Measurements from ENCODE around the gene RANBP9. TPM values are rescaled to one million over a fixed set of nuclear protein-coding genes. Genes with fewer than 3 reads are reported as not detected.

Gene RANBP9
- total RNA-seq, 1 donor from 2014 or later = 39.1 TPM

- Histone ChIP-seq H3K27me3 (ENCODE audit: control insufficient read depth in 3 of 3, insufficient read depth in 3 of 3, low read length in 3 of 3) (no peaks in the 10 kb centered on the region), H3K4me1 (ENCODE audit: control insufficient read depth in 3 of 3, insufficient read depth in 3 of 3, low read length in 3 of 3) (peaks cover 0 to 2% (median 0%) of the 10 kb centered on the region in 3 donors), H3K27ac (ENCODE audit: low read depth, low read length) (no peak overlapping the region), H3K9ac (ENCODE audit: low read depth in 1 of 3, low read length in 3 of 3) (no peak overlapping the region), H3K9me3 (ENCODE audit: control insufficient read depth in 3 of 3, low read length in 3 of 3) (no peaks in the 10 kb centered on the region), H3K36me3 (ENCODE audit: control insufficient read depth in 3 of 3, insufficient read depth in 3 of 3, low read length in 3 of 3) (peaks cover 52 to 59% (median 59%) of the 10 kb centered on the region in 3 donors), H3K4me3 (ENCODE audit: low read length in 3 of 3) (no peak overlapping the region)
Measured at GRCh38 chr6:13591205-13591921, 120.3 kb downstream of the RANBP9 start.

GRCh38 chr6:13590574-13591153 is 121.0 kb downstream of the RANBP9 start:
- Histone ChIP-seq H3K9me3 (ENCODE audit: control insufficient read depth in 3 of 3, low read length in 3 of 3) (no peaks in the 10 kb centered on the region), H3K4me3 (ENCODE audit: low read length in 3 of 3) (no peak overlapping the region), H3K4me1 (ENCODE audit: control insufficient read depth in 3 of 3, insufficient read depth in 3 of 3, low read length in 3 of 3) (peaks cover 0 to 2% (median 0%) of the 10 kb centered on the region in 3 donors), H3K27me3 (ENCODE audit: control insufficient read depth in 3 of 3, insufficient read depth in 3 of 3, low read length in 3 of 3) (no peaks in the 10 kb centered on the region), H3K9ac (ENCODE audit: low read depth in 1 of 3, low read length in 3 of 3) (no peak overlapping the region), H3K36me3 (ENCODE audit: control insufficient read depth in 3 of 3, insufficient read depth in 3 of 3, low read length in 3 of 3) (peaks cover 49 to 56% (median 55%) of the 10 kb centered on the region in 3 donors), H3K27ac (ENCODE audit: low read depth, low read length) (no peak overlapping the region)

- Histone ChIP-seq H3K9me3 (ENCODE audit: control insufficient read depth in 3 of 3, low read length in 3 of 3) (no peaks in the 10 kb centered on the region), H3K36me3 (ENCODE audit: control insufficient read depth in 3 of 3, insufficient read depth in 3 of 3, low read length in 3 of 3) (peaks cover 41 to 52% (median 48%) of the 10 kb centered on the region in 3 donors), H3K27ac (ENCODE audit: low read depth, low read length) (no peak overlapping the region), H3K9ac (ENCODE audit: low read depth in 1 of 3, low read length in 3 of 3) (no peak overlapping the region), H3K4me3 (ENCODE audit: low read length in 3 of 3) (no peak overlapping the region), H3K27me3 (ENCODE audit: control insufficient read depth in 3 of 3, insufficient read depth in 3 of 3, low read length in 3 of 3) (no peaks in the 10 kb centered on the region), H3K4me1 (ENCODE audit: control insufficient read depth in 3 of 3, insufficient read depth in 3 of 3, low read length in 3 of 3) (peaks cover 0 to 2% (median 0%) of the 10 kb centered on the region in 3 donors)
Measured at GRCh38 chr6:13589801-13590200, 121.8 kb downstream of the RANBP9 start.

GRCh38 chr6:13586603-13587542 is 124.8 kb downstream of the RANBP9 start:
- H3K36me3 ChIP-seq (ENCODE audit: control insufficient read depth in 3 of 3, insufficient read depth in 3 of 3, low read length in 3 of 3) = peaks cover 31 to 41% (median 37%) of the 10 kb centered on the region in 3 donors
- H3K4me1 ChIP-seq (ENCODE audit: control insufficient read depth in 3 of 3, insufficient read depth in 3 of 3, low read length in 3 of 3) = peaks cover 0 to 2% (median 0%) of the 10 kb centered on the region in 3 donors

GRCh38 chr6:13581700-13582229 is 129.9 kb downstream of the RANBP9 start:
- no peak overlapping the region for H3K9ac ChIP-seq (ENCODE audit: low read depth in 1 of 3, low read length in 3 of 3)
- H3K4me3 ChIP-seq (ENCODE audit: low read length in 3 of 3) = no peak overlapping the region
- no peak overlapping the region for H3K27ac ChIP-seq (ENCODE audit: low read depth, low read length)
- no peaks in the 10 kb centered on the region for H3K9me3 ChIP-seq (ENCODE audit: control insufficient read depth in 3 of 3, low read length in 3 of 3)
- peaks cover 0 to 2% (median 0%) of the 10 kb centered on the region in 3 donors for H3K4me1 ChIP-seq (ENCODE audit: control insufficient read depth in 3 of 3, insufficient read depth in 3 of 3, low read length in 3 of 3)
- no peaks in the 10 kb centered on the region for H3K27me3 ChIP-seq (ENCODE audit: control insufficient read depth in 3 of 3, insufficient read depth in 3 of 3, low read length in 3 of 3)
- H3K36me3 ChIP-seq (ENCODE audit: control insufficient read depth in 3 of 3, insufficient read depth in 3 of 3, low read length in 3 of 3) = peaks cover 10 to 18% (median 14%) of the 10 kb centered on the region in 3 donors

More at GRCh38 chr6:13586603-13587542, 124.8 kb downstream of the RANBP9 start:
- H3K9ac ChIP-seq (ENCODE audit: low read depth in 1 of 3, low read length in 3 of 3) = no peak overlapping the region
- no peaks in the 10 kb centered on the region for H3K27me3 ChIP-seq (ENCODE audit: control insufficient read depth in 3 of 3, insufficient read depth in 3 of 3, low read length in 3 of 3)
- no peak overlapping the region for H3K4me3 ChIP-seq (ENCODE audit: low read length in 3 of 3)
- H3K9me3 ChIP-seq (ENCODE audit: control insufficient read depth in 3 of 3, low read length in 3 of 3) = no peaks in the 10 kb centered on the region
- H3K27ac ChIP-seq (ENCODE audit: low read depth, low read length) = no peak overlapping the region

GRCh38 chr6:13579911-13580310 is 131.7 kb downstream of the RANBP9 start:
- Histone ChIP-seq H3K4me3 (ENCODE audit: low read length in 3 of 3) (no peak overlapping the region), H3K36me3 (ENCODE audit: control insufficient read depth in 3 of 3, insufficient read depth in 3 of 3, low read length in 3 of 3) (peaks cover 10 to 14% (median 14%) of the 10 kb centered on the region in 3 donors), H3K4me1 (ENCODE audit: control insufficient read depth in 3 of 3, insufficient read depth in 3 of 3, low read length in 3 of 3) (peaks cover 2 to 7% (median 5%) of the 10 kb centered on the region in 3 donors), H3K9ac (ENCODE audit: low read depth in 1 of 3, low read length in 3 of 3) (no peak overlapping the region), H3K9me3 (ENCODE audit: control insufficient read depth in 3 of 3, low read length in 3 of 3) (no peaks in the 10 kb centered on the region), H3K27me3 (ENCODE audit: control insufficient read depth in 3 of 3, insufficient read depth in 3 of 3, low read length in 3 of 3) (no peaks in the 10 kb centered on the region), H3K27ac (ENCODE audit: low read depth, low read length) (peak overlapping the region; percentile 90)

- H3K4me3 ChIP-seq (ENCODE audit: low read length in 3 of 3) = no peak overlapping the region
- no peaks in the 10 kb centered on the region for H3K27me3 ChIP-seq (ENCODE audit: control insufficient read depth in 3 of 3, insufficient read depth in 3 of 3, low read length in 3 of 3)
- peaks cover 5 to 10% (median 7%) of the 10 kb centered on the region in 3 donors for H3K36me3 ChIP-seq (ENCODE audit: control insufficient read depth in 3 of 3, insufficient read depth in 3 of 3, low read length in 3 of 3)
- H3K27ac ChIP-seq (ENCODE audit: low read depth, low read length) = no peak overlapping the region
- H3K4me1 ChIP-seq (ENCODE audit: control insufficient read depth in 3 of 3, insufficient read depth in 3 of 3, low read length in 3 of 3) = peaks cover 10 to 18% (median 11%) of the 10 kb centered on the region in 3 donors
- no peaks in the 10 kb centered on the region for H3K9me3 ChIP-seq (ENCODE audit: control insufficient read depth in 3 of 3, low read length in 3 of 3)
- H3K9ac ChIP-seq (ENCODE audit: low read depth in 1 of 3, low read length in 3 of 3) = no peak overlapping the region
Measured at GRCh38 chr6:13577926-13578325, 133.7 kb downstream of the RANBP9 start.

GRCh38 chr6:13576017-13576416 is 135.6 kb downstream of the RANBP9 start:
- peaks cover 0 to 3% (median 0%) of the 10 kb centered on the region in 3 donors for H3K36me3 ChIP-seq (ENCODE audit: control insufficient read depth in 3 of 3, insufficient read depth in 3 of 3, low read length in 3 of 3)
- H3K4me3 ChIP-seq (ENCODE audit: low read length in 3 of 3) = no peak overlapping the region
- peaks cover 10 to 18% (median 11%) of the 10 kb centered on the region in 3 donors for H3K4me1 ChIP-seq (ENCODE audit: control insufficient read depth in 3 of 3, insufficient read depth in 3 of 3, low read length in 3 of 3)
- no peak overlapping the region for H3K9ac ChIP-seq (ENCODE audit: low read depth in 1 of 3, low read length in 3 of 3)
- no peaks in the 10 kb centered on the region for H3K27me3 ChIP-seq (ENCODE audit: control insufficient read depth in 3 of 3, insufficient read depth in 3 of 3, low read length in 3 of 3)
- no peaks in the 10 kb centered on the region for H3K9me3 ChIP-seq (ENCODE audit: control insufficient read depth in 3 of 3, low read length in 3 of 3)
- H3K27ac ChIP-seq (ENCODE audit: low read depth, low read length) = no peak overlapping the region

GRCh38 chr6:13575377-13575775 is 136.3 kb downstream of the RANBP9 start:
- peak overlapping the region; percentile 83 to 92 (median 88) for H3K4me3 ChIP-seq (ENCODE audit: low read length in 3 of 3)
- peaks cover 0 to 3% (median 0%) of the 10 kb centered on the region in 3 donors for H3K36me3 ChIP-seq (ENCODE audit: control insufficient read depth in 3 of 3, insufficient read depth in 3 of 3, low read length in 3 of 3)
- H3K27me3 ChIP-seq (ENCODE audit: control insufficient read depth in 3 of 3, insufficient read depth in 3 of 3, low read length in 3 of 3) = no peaks in the 10 kb centered on the region
- peak overlapping the region; percentile 96 for H3K27ac ChIP-seq (ENCODE audit: low read depth, low read length)
- H3K9ac ChIP-seq (ENCODE audit: low read depth in 1 of 3, low read length in 3 of 3) = peak overlapping the region in 2 of 3 donors; percentile 80 to 95
- H3K4me1 ChIP-seq (ENCODE audit: control insufficient read depth in 3 of 3, insufficient read depth in 3 of 3, low read length in 3 of 3) = peaks cover 10 to 18% (median 11%) of the 10 kb centered on the region in 3 donors
- no peaks in the 10 kb centered on the region for H3K9me3 ChIP-seq (ENCODE audit: control insufficient read depth in 3 of 3, low read length in 3 of 3)

Measured in skeletal muscle tissue (tissue), 4 donors.